Dendritic cell treated with granulocyte-macrophage colony-stimulating factor and Interleukin-4, amounts not matched to agents 40 ng/mL and 50 ng/mL, for 4 days (primary cell): ENCODE measurements around the gene PAX5.
A peak's percentile ranks its signal among the peaks of the same experiment; 100 is the strongest.

Source experiments
- H3K27ac Mint-ChIP-seq: one replicate; pipeline ENCODE4 v1.8.0; 2022; ENCODE audit warnings: mild to moderate bottlenecking, mixed read lengths
- H3K27me3 Mint-ChIP-seq: one replicate; pipeline ENCODE4 v1.8.0; 2022; ENCODE audit warnings: mild to moderate bottlenecking, mixed read lengths
- H3K36me3 Mint-ChIP-seq: one replicate; pipeline ENCODE4 v1.8.0; 2022; ENCODE audit warnings: low read depth, mixed read lengths
- H3K4me1 Mint-ChIP-seq: one replicate; pipeline ENCODE4 v1.8.0; 2022; ENCODE audit warnings: low read depth, mixed read lengths
- H3K4me3 Mint-ChIP-seq: one replicate; pipeline ENCODE4 v1.8.0; 2022; ENCODE audit warnings: mild to moderate bottlenecking, moderate library complexity, mixed read lengths
- H3K9me3 Mint-ChIP-seq: one replicate; pipeline ENCODE4 v1.8.0; 2022; ENCODE audit warnings: mixed read lengths
- intact Hi-C: fragments of 100-400 bp; cut with micrococcal nuclease; formaldehyde crosslinking; loops from one replicate; pipeline ENCODE4 v1.15.0; 2022

The PAX5 gene

GRCh38 chr9:37033141-37033540 lies 927 bp downstream of the PAX5 start:
- no peak overlapping the region for H3K27ac Mint-ChIP-seq
- peaks cover 99% of the 10 kb centered on the region for H3K27me3 Mint-ChIP-seq
- intact Hi-C loops, result no loop called here
- no peak overlapping the region for H3K4me3 Mint-ChIP-seq
- H3K9me3 Mint-ChIP-seq, result peaks cover 1% of the 10 kb centered on the region
- H3K36me3 Mint-ChIP-seq, result peaks cover 8% of the 10 kb centered on the region
- H3K4me1 Mint-ChIP-seq, result peaks cover 61% of the 10 kb centered on the region

DNA sequence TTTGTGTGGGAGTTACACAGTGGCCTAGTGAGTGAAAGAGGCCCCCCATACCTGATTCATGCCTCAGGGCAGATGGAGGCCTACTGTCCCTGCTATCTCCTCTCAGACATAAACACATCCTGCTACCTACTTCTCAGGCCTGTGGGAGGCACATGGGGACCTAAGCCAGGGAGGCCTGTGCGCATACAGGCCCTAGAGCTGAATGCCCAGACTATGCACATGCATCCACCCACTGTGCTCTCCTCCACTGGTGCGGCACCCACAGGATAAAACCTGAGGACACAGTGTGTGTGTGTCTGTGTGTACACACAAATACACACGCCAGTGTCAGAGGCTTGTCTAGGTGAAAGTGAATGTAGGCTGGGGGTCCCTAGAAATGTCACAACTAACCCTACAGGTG lies 1.4 kb downstream of the PAX5 start:
- Mint-ChIP-seq H3K4me3 (no peak overlapping the region), H3K27me3 (peaks cover 99% of the 10 kb centered on the region), H3K36me3 (peaks cover 8% of the 10 kb centered on the region), H3K9me3 (peaks cover 6% of the 10 kb centered on the region), H3K27ac (no peak overlapping the region), H3K4me1 (peaks cover 62% of the 10 kb centered on the region)
- intact Hi-C loops, result no loop called here

- peaks cover 99% of the 10 kb centered on the region for H3K27me3 Mint-ChIP-seq
- no peak overlapping the region for H3K27ac Mint-ChIP-seq
- intact Hi-C loops, result no loop called here
- H3K4me1 Mint-ChIP-seq, result peaks cover 62% of the 10 kb centered on the region
- H3K36me3 Mint-ChIP-seq, result peaks cover 2% of the 10 kb centered on the region
- no peak overlapping the region for H3K4me3 Mint-ChIP-seq
- H3K9me3 Mint-ChIP-seq, result peaks cover 8% of the 10 kb centered on the region
Measured at GRCh38 chr9:37031902-37032301, 2.2 kb downstream of the PAX5 start.

DNA sequence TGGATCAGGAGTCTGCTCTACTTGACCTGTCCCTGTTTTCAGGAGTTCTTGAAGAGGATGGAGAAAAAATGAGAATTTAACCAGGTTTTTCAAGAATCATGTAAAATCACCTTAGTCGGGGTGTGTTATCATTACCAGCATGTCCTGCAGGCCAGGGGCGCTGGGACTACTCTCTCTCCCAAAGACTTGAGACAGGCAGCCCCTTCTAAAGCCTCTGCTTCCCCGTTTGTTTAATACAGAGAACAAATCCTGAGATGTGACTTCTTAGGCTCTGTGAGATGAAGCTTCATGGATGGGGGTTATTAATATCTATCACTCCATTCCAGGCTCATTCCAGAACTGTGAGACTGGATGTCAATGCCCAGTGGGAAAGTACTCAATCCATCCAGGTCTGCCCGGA lies 3.0 kb downstream of the PAX5 start:
- Mint-ChIP-seq H3K4me3 (no peak overlapping the region), H3K9me3 (peaks cover 8% of the 10 kb centered on the region), H3K27me3 (peaks cover 99% of the 10 kb centered on the region), H3K4me1 (peaks cover 57% of the 10 kb centered on the region), H3K36me3 (no peaks in the 10 kb centered on the region), H3K27ac (no peak overlapping the region)
- intact Hi-C loops, result no loop called here

GRCh38 chr9:37030611-37030939 lies 3.5 kb downstream of the PAX5 start:
- H3K4me1 Mint-ChIP-seq, result peaks cover 57% of the 10 kb centered on the region
- peaks cover 8% of the 10 kb centered on the region for H3K9me3 Mint-ChIP-seq
- peaks cover 99% of the 10 kb centered on the region for H3K27me3 Mint-ChIP-seq
- H3K4me3 Mint-ChIP-seq, result no peak overlapping the region
- H3K27ac Mint-ChIP-seq, result no peak overlapping the region
- H3K36me3 Mint-ChIP-seq, result no peaks in the 10 kb centered on the region
- intact Hi-C loops, result no loop called here

DNA sequence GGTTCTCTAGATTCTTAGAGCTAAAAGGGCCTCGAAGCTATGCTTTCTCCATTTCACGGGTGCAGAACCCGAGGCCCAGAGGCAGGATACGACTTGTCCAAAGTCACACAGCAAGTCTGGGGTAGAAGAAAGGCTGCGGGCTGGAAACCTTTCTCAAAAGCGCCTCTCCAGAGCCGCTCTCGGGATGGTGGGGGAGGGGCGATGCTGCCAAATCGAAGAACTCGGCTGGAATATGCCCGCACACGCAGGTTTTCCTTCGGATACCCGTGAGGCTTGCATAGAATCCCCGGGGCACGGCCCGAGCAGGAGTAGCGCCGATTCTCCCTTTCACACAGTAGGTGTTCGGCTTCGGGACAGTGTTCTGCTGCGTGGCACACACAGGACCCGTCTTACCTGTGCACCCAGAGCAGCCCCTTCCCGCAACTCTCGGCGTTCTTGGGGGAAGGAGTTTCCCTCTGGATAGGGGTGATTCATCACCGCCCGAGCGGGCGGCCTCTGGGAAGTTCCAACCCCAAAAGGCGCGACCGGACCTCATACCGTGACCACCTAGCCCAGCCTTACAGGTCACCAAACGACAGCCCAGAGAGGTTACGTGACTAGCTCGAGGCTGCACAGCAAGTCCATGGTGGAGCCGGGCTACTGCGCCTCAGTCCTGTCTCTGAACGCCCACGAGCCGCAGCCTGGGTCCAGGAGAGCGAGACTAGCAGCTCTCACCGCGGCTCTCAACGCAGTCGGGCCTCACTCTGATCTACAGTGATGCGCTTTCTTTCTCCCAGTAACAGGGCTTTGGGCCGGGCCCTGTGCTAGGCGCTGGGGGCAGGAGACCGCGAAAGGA lies 4.1 kb downstream of the PAX5 start:
- no peaks in the 10 kb centered on the region for H3K36me3 Mint-ChIP-seq
- H3K27me3 Mint-ChIP-seq, result peaks cover 99% of the 10 kb centered on the region
- intact Hi-C loops, result no loop called here
- no peak overlapping the region for H3K4me3 Mint-ChIP-seq
- no peak overlapping the region for H3K27ac Mint-ChIP-seq
- peaks cover 8% of the 10 kb centered on the region for H3K9me3 Mint-ChIP-seq
- peaks cover 53% of the 10 kb centered on the region for H3K4me1 Mint-ChIP-seq

DNA sequence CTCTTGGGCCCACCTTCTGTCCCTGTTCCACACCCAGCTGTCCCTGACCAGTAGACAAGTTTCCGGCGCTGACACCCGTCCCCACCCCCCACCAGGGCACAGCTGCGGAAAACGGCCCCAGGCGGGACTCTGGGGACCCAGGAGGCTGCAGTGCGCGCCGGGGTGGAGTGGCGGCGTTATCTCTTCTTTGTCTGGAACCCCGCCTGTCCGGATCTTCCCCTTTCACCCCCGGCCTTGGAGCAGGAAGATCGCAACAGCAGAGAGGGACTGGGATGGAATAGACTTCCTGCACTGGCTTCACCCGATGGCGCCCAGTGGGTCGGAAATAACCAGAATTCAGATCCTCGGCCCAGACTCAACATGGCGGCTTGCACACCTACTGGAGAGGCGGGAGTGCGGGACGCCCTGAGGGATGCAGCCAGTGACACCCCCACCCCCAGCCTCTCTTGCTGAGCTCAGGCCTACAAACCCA lies 4.7 kb downstream of the PAX5 start:
- Mint-ChIP-seq H3K36me3 (no peaks in the 10 kb centered on the region), H3K4me3 (no peak overlapping the region), H3K9me3 (peaks cover 8% of the 10 kb centered on the region), H3K27me3 (peaks cover 99% of the 10 kb centered on the region), H3K27ac (no peak overlapping the region), H3K4me1 (peaks cover 47% of the 10 kb centered on the region)
- intact Hi-C loops, result no loop called here

DNA sequence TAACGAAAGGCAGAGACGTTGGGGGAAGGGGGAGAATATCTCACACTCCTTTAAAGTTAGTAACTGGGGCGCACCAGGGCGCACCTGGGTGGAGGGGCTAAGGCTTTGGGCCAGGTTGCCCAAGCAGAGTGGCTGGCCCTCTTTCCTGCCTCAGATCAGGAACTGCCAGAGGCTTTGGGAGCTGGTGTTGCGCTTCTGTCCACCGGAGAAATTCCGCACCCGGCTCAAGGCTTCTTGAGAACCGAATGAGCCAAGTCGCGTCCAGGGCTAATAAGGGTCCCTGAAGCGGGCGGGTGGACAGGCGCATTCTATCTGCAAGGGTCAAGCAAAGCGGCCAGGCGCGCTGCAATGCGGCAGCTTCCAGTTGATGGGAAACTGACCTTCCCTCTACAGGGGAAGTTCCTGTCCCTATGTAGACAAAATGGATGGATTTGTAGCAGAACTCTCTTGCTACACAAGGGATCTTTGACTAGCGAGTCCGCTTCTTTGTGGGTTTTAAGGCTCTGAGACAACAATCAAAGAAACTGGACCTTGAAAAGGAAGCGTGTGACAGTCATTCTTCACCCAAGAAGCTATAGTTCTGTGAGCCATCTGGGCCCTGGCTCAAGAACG lies 5.5 kb downstream of the PAX5 start:
- H3K27me3 Mint-ChIP-seq, result peaks cover 99% of the 10 kb centered on the region
- no peaks in the 10 kb centered on the region for H3K36me3 Mint-ChIP-seq
- intact Hi-C loops, result no loop called here
- peaks cover 40% of the 10 kb centered on the region for H3K4me1 Mint-ChIP-seq
- H3K27ac Mint-ChIP-seq, result no peak overlapping the region
- no peak overlapping the region for H3K4me3 Mint-ChIP-seq
- peaks cover 8% of the 10 kb centered on the region for H3K9me3 Mint-ChIP-seq

DNA sequence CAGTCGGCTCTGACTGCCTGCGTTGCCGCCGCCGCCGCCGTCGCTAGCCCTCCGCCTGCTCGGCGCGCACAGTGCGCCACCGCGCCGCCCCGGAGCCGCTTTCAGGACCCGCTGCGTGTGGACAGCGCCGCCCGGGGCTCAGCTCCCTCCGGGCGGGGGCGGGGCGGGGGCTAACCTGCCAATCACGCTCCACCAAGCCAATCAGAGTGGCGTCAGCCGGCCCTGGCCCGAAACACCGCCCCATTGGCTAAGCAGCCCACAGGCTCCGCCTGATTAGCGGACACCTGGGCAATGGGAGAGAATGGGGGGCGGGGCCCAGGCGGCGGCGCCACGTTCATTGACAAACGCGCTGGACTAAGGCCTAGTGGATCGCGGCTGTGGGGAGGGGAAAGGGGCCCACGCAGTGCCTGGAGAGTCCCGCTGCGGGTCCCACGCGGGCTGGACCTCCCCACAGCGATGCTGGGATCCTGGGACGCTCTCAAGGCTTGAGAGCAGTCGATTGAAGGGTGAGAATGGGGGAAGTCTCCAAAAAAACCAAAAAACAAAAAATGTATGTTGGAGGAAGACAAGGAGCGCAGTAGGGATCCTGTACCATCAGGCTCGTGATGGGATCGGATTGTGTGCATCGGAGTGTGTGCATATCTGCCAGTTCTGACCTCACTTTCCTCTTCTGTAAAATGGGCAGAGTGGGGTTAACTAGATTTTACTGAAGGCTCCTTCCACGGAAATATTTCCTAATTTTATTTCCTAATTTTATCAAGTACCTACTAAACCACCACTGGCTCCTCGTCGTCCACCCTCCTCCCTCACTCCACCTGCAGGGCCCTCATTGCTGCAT lies 6.3 kb downstream of the PAX5 start:
- intact Hi-C loops, result no loop called here
- no peak overlapping the region for H3K27ac Mint-ChIP-seq
- H3K36me3 Mint-ChIP-seq, result no peaks in the 10 kb centered on the region
- H3K9me3 Mint-ChIP-seq, result peaks cover 8% of the 10 kb centered on the region
- peaks cover 99% of the 10 kb centered on the region for H3K27me3 Mint-ChIP-seq
- peak overlapping the region; percentile 53 for H3K4me3 Mint-ChIP-seq
- peaks cover 40% of the 10 kb centered on the region for H3K4me1 Mint-ChIP-seq

DNA sequence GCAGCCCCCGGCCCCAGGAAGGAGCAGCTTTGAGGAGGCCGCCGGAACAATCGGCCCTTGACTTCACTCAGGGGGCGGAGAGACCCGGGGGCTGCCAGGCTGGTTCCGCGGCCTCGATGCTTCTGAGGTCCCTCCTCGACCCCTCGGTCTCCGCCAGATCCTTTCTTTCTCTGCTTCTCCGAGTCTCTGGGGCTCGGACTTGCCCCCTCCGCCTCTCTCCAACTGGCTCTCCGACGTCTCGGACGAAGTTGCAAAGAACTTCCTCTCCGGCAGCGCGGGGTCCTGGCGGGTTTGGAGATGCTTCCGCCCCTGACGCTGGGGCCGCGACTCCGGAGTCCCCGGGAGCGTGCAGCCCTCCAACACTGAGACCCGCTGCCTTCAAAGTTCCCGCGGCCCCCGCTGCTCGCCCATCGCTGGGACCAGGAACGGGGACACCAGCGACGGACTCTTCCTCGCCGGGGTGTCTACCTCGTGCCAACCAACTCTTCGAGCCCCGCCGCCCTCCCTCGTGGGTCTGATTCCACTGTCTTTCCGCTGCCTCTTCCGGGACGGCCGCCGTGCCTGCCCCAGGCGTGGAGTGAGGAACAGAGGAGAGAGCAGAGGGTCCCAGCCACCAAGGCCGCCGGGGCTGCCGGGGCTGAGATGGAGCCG lies 7.0 kb downstream of the PAX5 start:
- intact Hi-C loops, result no loop called here
- H3K27me3 Mint-ChIP-seq, result peaks cover 97% of the 10 kb centered on the region
- peaks cover 8% of the 10 kb centered on the region for H3K9me3 Mint-ChIP-seq
- no peaks in the 10 kb centered on the region for H3K36me3 Mint-ChIP-seq
- H3K4me1 Mint-ChIP-seq, result peaks cover 40% of the 10 kb centered on the region
- H3K27ac Mint-ChIP-seq, result no peak overlapping the region
- peak overlapping the region; percentile 53 for H3K4me3 Mint-ChIP-seq

DNA sequence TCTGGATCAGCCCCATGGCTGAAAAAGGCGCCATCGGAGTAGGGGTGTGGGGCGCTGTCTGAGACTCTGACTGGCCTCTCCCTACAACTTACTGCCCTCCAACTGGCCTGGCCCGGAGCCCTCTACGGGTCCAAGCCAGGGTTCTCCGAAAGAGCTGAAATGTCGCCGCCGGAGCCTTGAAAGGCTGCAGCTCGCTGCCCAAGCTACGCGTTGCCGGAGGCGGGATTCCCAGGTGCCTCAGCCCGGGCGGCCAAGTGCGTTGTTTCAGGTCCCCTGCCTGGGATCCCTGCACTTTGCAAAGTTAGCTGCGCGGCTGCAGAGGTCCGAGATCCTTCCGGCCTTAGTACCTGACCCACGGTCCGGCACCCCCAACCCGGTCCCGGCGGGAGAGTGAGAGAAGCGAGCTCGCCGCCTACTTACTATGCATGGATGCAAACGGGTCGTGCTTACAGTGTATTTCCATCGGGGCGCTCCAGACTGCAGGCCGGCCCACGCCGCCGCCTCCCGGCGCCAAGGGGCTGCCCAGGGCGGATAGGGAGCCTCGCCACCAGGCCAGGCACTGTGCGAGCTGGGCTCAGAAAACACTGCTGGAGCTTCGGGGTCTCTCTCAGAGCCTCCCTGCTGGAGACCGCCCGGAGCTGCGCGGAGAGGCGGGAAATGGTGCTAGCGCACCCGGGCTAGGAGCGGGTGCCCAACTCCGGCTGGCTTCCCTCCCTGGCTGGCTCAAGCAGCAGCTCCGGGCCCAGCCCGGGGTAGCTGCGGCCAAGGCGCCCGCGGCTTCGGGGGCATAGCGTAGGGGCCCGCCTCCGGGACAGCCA lies 7.7 kb downstream of the PAX5 start:
- Mint-ChIP-seq H3K4me1 (peaks cover 40% of the 10 kb centered on the region), H3K4me3 (peak overlapping the region; percentile 66), H3K9me3 (peaks cover 8% of the 10 kb centered on the region), H3K27me3 (peaks cover 96% of the 10 kb centered on the region), H3K36me3 (no peaks in the 10 kb centered on the region), H3K27ac (no peak overlapping the region)
- intact Hi-C loops, result no loop called here

DNA sequence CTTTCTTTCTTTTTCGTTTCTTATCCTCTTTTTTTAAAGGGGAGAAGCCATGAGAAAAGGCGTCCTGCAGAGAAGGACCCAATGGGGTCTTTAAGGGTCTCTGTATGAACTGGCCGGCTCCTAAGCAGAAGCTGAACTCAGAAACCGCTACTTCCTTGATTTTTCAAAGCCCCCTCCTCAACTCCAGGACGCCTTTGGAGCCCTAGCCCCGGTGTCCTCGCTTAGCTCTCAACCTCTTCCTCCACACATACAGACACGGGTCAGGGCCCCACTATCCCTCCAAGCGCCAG lies 8.3 kb downstream of the PAX5 start:
- peaks cover 95% of the 10 kb centered on the region for H3K27me3 Mint-ChIP-seq
- H3K4me3 Mint-ChIP-seq, result peak overlapping the region; percentile 66
- H3K9me3 Mint-ChIP-seq, result peaks cover 8% of the 10 kb centered on the region
- no peak overlapping the region for H3K27ac Mint-ChIP-seq
- no peaks in the 10 kb centered on the region for H3K36me3 Mint-ChIP-seq
- peaks cover 40% of the 10 kb centered on the region for H3K4me1 Mint-ChIP-seq
- intact Hi-C loops, result no loop called here

DNA sequence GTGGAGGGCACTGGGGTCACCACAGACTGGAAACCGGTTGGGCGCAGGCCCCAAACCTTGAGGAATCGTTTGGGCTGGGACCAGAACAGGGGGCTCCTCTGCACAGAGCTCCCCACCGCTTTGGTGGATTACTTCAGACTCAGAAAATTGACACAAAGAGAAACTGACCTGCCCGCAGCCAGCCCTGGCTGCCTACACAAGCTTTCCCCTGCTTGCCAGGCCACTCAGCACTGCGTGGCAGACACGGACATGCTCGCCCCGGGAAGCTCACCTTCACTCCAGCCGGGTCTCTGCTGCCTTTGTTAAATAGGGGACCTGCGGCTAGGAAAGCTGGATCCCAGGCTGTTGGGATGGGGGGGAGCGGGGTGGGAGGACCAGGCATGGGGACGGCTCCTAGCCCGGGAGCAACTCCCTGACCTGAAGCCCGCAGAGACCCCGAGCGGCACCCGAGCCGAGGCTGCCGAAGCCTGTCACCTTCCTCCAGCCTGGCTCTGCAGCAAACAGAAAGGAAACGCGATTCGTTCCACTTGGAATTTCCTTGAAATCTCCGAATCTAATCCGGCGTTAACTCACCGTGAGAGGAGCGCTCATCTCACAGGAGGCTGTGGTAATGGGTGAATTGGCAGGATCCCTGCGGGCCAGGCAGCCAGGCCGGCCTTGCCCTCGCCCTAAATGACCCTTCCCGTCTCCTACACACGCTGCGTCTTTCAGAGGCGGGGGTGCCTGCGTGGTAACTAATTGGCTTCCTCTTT lies 8.8 kb downstream of the PAX5 start:
- Mint-ChIP-seq H3K36me3 (no peaks in the 10 kb centered on the region), H3K27ac (no peak overlapping the region), H3K27me3 (peaks cover 95% of the 10 kb centered on the region), H3K9me3 (peaks cover 8% of the 10 kb centered on the region), H3K4me1 (peaks cover 36% of the 10 kb centered on the region), H3K4me3 (peak overlapping the region; percentile 66)
- intact Hi-C loops, result no loop called here
